GM10248 (cell line): ENCODE data around the gene CCDC167.
"Not testable (repeated sequence)": the region's sequence is repeated elsewhere in the genome, so short reads cannot be mapped to it uniquely, and the experiment has no call there.

ENCODE experiments used
- CTCF ChIA-PET: fragments of 300-600 bp; sonication (Branson Sonifier 250); formaldehyde crosslinking; extraction: SDS; loops from one replicate; lab custom pipeline; 2021; ENCODE audit warnings: antibody characterized with exemption; lab: Yijun Ruan, JAX
- POLR2A ChIA-PET: fragments of 350-650 bp; sonication (Branson Sonifier 250); formaldehyde crosslinking; extraction: SDS; loops from one replicate; lab custom pipeline; 2020; ENCODE audit warnings: antibody characterized with exemption; lab: Yijun Ruan, JAX
- DNase-seq: peaks from one replicate; pipeline ENCODE4 v3.0.0; 2012; ENCODE audit errors: extremely low spot score
- CTCF ChIP-seq: IDR thresholded peaks from 2 replicates; pipeline ENCODE4 v1.5.1; 2012; ENCODE audit warnings: mild to moderate bottlenecking, low read depth; ENCODE audit errors: extremely low read depth, missing control alignments, control extremely low read depth

The CCDC167 gene

GRCh38 chr6:37502703-37503291, 3.1 kb upstream of the CCDC167 start:
- ChIA-PET POLR2A (no interaction called here), CTCF (interaction anchor here (0.7 to 6.4 kb wide), 9 partner anchors 9 to 190 kb away, joined by 3 to 34 read pairs (median 3); no protein-coding TSS in a partner anchor)
- no peak for TF ChIP-seq CTCF
- no peak for DNase-seq

GRCh38 chr6:37501632-37502491, 2.2 kb upstream of the CCDC167 start:
- CTCF ChIA-PET = interaction anchor here (1.0 to 6.4 kb wide), 8 partner anchors 10 to 64 kb away, joined by 3 to 34 read pairs (median 4); no protein-coding TSS in a partner anchor

GRCh38 chr6:37500904-37501303, 1.2 kb upstream of the CCDC167 start:
- POLR2A ChIA-PET, DNase-seq: not testable (repeated sequence)
- CTCF ChIA-PET = interaction anchor here (3.1 to 6.4 kb wide), 3 partner anchors 9 to 65 kb away, joined by 17 to 34 read pairs (median 33); no protein-coding TSS in a partner anchor

More at GRCh38 chr6:37501632-37502491, 2.2 kb upstream of the CCDC167 start:
- POLR2A ChIA-PET = no interaction called here
- no peak for DNase-seq
- TF ChIP-seq CTCF = no peak

GRCh38 chr6:37500294-37500608, 558 bp upstream of the CCDC167 start:
- no peak for DNase-seq
- ChIA-PET POLR2A (no interaction called here), CTCF (interaction anchor here (0.8 to 5.9 kb wide), 3 partner anchors 9 to 65 kb away, joined by 3 to 34 read pairs (median 17); no protein-coding TSS in a partner anchor)
- no peak for TF ChIP-seq CTCF

GRCh38 chr6:37496951-37497885, 2.5 kb downstream of the CCDC167 start:
- no peak for TF ChIP-seq CTCF
- DNase-seq = no peak
- POLR2A ChIA-PET = no interaction called here
- CTCF ChIA-PET = interaction anchor here (1.3 to 1.6 kb wide), 4 partner anchors 9 to 172 kb away, joined by 3 to 5 read pairs (median 4); no protein-coding TSS in a partner anchor

GRCh38 chr6:37495244-37495934, 4.3 kb downstream of the CCDC167 start:
- CTCF ChIA-PET = interaction anchor here (1.4 to 2.0 kb wide), 4 partner anchors 13 to 70 kb away, joined by 3 to 7 read pairs (median 6); no protein-coding TSS in a partner anchor
- no peak for TF ChIP-seq CTCF
- POLR2A ChIA-PET = interaction anchor here (0.6 kb wide), 1 partner anchor 53 kb away, joined by 3 read pairs; no protein-coding TSS in a partner anchor
- DNase-seq = no peak
